ENCODE data around the gene NTM.

- TF ChIP-seq CTCF (conservative IDR thresholded peaks at IDR 0.05 in 1 of 2, IDR thresholded peaks at IDR 0.05 in 1 of 2; ENCODE audit: low read depth in 1 of 2, low read length in 2 of 2) (no peak), EZH2 (IDR thresholded peaks at IDR 0.05; ENCODE audit: low read length, missing control alignments) (no peak)
Measured at GRCh38 chr11:131478341-131478740, 107.9 kb downstream of the NTM start.
